ENCODE results near the gene RASA4B. TPM values are rescaled to one million over a fixed set of nuclear protein-coding genes. Genes with fewer than 3 reads are reported as not detected.
"Not testable (repeated sequence)": the region's sequence is repeated elsewhere in the genome, so short reads cannot be mapped to it uniquely, and the experiment has no call there.

The RASA4B gene
- total RNA-seq: 7.4 and 11.7 TPM in 2 replicates
- long read RNA-seq: 0 reads

DNA sequence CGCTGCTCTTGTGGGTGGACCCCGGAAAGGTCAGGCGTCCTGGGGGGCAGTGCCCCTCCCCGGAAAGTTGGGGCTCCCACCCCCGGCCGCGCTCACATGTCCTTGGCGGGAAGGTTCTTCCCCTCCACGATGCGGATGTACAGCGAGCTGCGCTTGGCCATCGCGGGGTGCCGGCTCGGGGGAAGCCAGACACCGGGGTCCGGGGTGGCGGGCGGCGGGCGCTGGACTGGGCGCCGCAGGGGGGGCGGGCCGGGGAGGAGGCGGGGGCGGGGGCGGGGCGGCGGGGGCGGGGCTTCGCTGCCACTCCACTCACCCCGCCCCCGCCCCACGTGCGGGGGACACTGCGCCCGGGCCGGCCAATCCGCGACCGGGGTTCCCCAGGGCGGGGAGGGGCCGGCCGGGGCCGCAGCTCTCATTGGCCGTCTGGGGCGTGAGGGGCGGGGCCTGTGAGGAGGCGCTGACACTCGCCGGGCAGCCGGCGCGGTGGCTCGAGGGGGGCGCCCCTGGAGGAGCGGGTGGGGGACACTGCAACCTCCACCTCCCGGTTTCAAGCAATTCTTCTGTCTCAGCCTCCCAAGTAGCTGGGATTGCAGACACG is at the start of gene RASA4B:
Gene RASA4B (minus strand): TSS at position 228 of the 598 bp plus-strand sequence. CDS start 67 bp downstream, at position 161.
- H3K27ac Mint-ChIP-seq (ENCODE audit: unreplicated experiment); DNase-seq (ENCODE audit: extremely low spot score, unreplicated experiment); H3K9me3 Mint-ChIP-seq (ENCODE audit: unreplicated experiment); H3K4me3 Mint-ChIP-seq (ENCODE audit: unreplicated experiment); H3K27me3 Mint-ChIP-seq (ENCODE audit: unreplicated experiment); H3K36me3 Mint-ChIP-seq (ENCODE audit: unreplicated experiment); H3K4me1 Mint-ChIP-seq (ENCODE audit: unreplicated experiment): not testable (repeated sequence)

GRCh38 chr7:102550808-102551422 is 33.3 kb upstream of the RASA4B start, which contains the start of gene SPDYE2:
TSS of gene SPDYE2 (plus strand) at chr7:102551226. CDS start at chr7:102553256, 2,030 bp downstream.
- not testable (repeated sequence) for H3K4me3 Mint-ChIP-seq (ENCODE audit: unreplicated experiment); DNase-seq (ENCODE audit: extremely low spot score, unreplicated experiment); H3K4me1 Mint-ChIP-seq (ENCODE audit: unreplicated experiment); H3K9me3 Mint-ChIP-seq (ENCODE audit: unreplicated experiment); H3K27ac Mint-ChIP-seq (ENCODE audit: unreplicated experiment); H3K36me3 Mint-ChIP-seq (ENCODE audit: unreplicated experiment); H3K27me3 Mint-ChIP-seq (ENCODE audit: unreplicated experiment)

- H3K4me1 Mint-ChIP-seq (ENCODE audit: unreplicated experiment); DNase-seq (ENCODE audit: extremely low spot score, unreplicated experiment); H3K27ac Mint-ChIP-seq (ENCODE audit: unreplicated experiment); H3K9me3 Mint-ChIP-seq (ENCODE audit: unreplicated experiment); H3K27me3 Mint-ChIP-seq (ENCODE audit: unreplicated experiment); H3K4me3 Mint-ChIP-seq (ENCODE audit: unreplicated experiment); H3K36me3 Mint-ChIP-seq (ENCODE audit: unreplicated experiment): not testable (repeated sequence)
Measured at GRCh38 chr7:102546353-102546752, 28.8 kb upstream of the RASA4B start.

DNA sequence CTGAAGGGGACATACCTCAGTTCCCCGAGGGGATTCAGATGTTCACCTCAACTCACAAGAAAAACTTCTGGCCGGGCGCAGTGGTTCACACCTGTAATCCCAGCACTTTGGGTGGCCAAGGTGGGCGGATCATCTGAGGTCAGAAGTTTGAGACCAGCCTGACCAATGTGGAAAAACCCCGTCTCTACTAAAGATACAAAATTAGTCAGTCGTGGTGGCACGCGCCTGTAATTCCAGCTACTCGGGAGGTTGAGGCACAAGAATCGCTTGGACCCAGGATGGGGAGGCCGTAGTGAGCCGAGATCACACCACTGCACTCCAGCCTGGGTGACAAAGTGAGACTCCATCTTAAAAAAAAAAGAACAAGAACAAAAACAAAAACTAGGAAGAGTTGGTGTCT is 27.7 kb upstream of the RASA4B start:
- not testable (repeated sequence) for H3K36me3 Mint-ChIP-seq (ENCODE audit: unreplicated experiment); H3K9me3 Mint-ChIP-seq (ENCODE audit: unreplicated experiment); H3K4me1 Mint-ChIP-seq (ENCODE audit: unreplicated experiment); H3K27me3 Mint-ChIP-seq (ENCODE audit: unreplicated experiment); H3K4me3 Mint-ChIP-seq (ENCODE audit: unreplicated experiment); DNase-seq (ENCODE audit: extremely low spot score, unreplicated experiment); H3K27ac Mint-ChIP-seq (ENCODE audit: unreplicated experiment)

GRCh38 chr7:102544372-102544771 is 26.8 kb upstream of the RASA4B start:
- not testable (repeated sequence) for H3K27ac Mint-ChIP-seq (ENCODE audit: unreplicated experiment); DNase-seq (ENCODE audit: extremely low spot score, unreplicated experiment); H3K4me1 Mint-ChIP-seq (ENCODE audit: unreplicated experiment); H3K9me3 Mint-ChIP-seq (ENCODE audit: unreplicated experiment); H3K36me3 Mint-ChIP-seq (ENCODE audit: unreplicated experiment); H3K27me3 Mint-ChIP-seq (ENCODE audit: unreplicated experiment); H3K4me3 Mint-ChIP-seq (ENCODE audit: unreplicated experiment)

GRCh38 chr7:102543596-102543995 is 26.0 kb upstream of the RASA4B start, which contains the start of gene UPK3BL2:
TSS of gene UPK3BL2 (minus strand) at chr7:102543696. CDS start at chr7:102543636, 60 bp downstream.
- H3K27me3 Mint-ChIP-seq (ENCODE audit: unreplicated experiment); H3K9me3 Mint-ChIP-seq (ENCODE audit: unreplicated experiment); H3K36me3 Mint-ChIP-seq (ENCODE audit: unreplicated experiment); DNase-seq (ENCODE audit: extremely low spot score, unreplicated experiment); H3K4me1 Mint-ChIP-seq (ENCODE audit: unreplicated experiment); H3K4me3 Mint-ChIP-seq (ENCODE audit: unreplicated experiment); H3K27ac Mint-ChIP-seq (ENCODE audit: unreplicated experiment): not testable (repeated sequence)

DNA sequence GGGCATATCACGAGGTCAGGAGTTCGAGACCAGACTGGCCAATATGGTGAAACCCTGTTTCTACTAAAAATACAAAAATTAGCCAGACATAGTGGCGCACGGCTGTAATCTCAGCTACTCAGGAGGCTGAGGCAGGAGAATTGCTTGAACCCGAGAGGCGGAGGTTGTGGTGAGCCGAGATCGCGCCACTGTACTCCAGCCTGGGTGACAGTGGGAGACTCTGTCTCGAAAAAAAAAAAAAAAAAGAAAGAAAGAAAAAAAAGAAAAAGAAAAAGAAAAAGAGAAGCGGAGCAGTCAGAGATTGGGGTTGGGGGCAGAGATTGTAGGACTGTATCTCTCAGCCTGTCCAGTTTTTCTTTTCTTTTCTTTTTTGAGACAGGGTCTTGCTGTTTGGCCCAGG is 25.2 kb upstream of the RASA4B start:
- H3K4me3 Mint-ChIP-seq (ENCODE audit: unreplicated experiment); H3K9me3 Mint-ChIP-seq (ENCODE audit: unreplicated experiment); H3K27me3 Mint-ChIP-seq (ENCODE audit: unreplicated experiment); DNase-seq (ENCODE audit: extremely low spot score, unreplicated experiment); H3K36me3 Mint-ChIP-seq (ENCODE audit: unreplicated experiment); H3K27ac Mint-ChIP-seq (ENCODE audit: unreplicated experiment); H3K4me1 Mint-ChIP-seq (ENCODE audit: unreplicated experiment): not testable (repeated sequence)

DNA sequence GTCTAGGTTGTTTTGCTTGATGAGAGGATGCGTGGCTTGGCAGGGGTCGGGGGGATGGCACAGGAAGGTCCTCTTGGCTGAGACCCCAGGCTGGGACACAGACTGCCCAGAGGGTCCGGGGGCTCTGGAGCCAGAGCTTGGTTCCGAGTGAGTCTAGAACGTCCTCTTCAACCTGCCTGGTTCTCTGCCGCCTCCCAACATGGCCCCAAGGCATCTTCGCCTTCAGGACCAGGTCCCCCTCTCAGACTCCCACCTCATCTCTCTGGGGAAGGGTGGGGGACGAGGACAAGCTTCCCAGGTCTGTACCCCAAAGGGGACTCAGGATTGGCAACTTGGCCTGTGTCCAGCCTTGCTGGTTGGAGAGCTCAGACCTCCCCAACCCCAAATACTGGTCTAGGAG is 24.5 kb upstream of the RASA4B start:
- DNase-seq (ENCODE audit: extremely low spot score, unreplicated experiment); H3K9me3 Mint-ChIP-seq (ENCODE audit: unreplicated experiment); H3K36me3 Mint-ChIP-seq (ENCODE audit: unreplicated experiment); H3K4me3 Mint-ChIP-seq (ENCODE audit: unreplicated experiment); H3K4me1 Mint-ChIP-seq (ENCODE audit: unreplicated experiment); H3K27me3 Mint-ChIP-seq (ENCODE audit: unreplicated experiment); H3K27ac Mint-ChIP-seq (ENCODE audit: unreplicated experiment): not testable (repeated sequence)

- H3K4me1 Mint-ChIP-seq (ENCODE audit: unreplicated experiment); H3K4me3 Mint-ChIP-seq (ENCODE audit: unreplicated experiment); H3K36me3 Mint-ChIP-seq (ENCODE audit: unreplicated experiment); DNase-seq (ENCODE audit: extremely low spot score, unreplicated experiment); H3K9me3 Mint-ChIP-seq (ENCODE audit: unreplicated experiment); H3K27ac Mint-ChIP-seq (ENCODE audit: unreplicated experiment); H3K27me3 Mint-ChIP-seq (ENCODE audit: unreplicated experiment): not testable (repeated sequence)
Measured at GRCh38 chr7:102540604-102541003, 23.0 kb upstream of the RASA4B start.

DNA sequence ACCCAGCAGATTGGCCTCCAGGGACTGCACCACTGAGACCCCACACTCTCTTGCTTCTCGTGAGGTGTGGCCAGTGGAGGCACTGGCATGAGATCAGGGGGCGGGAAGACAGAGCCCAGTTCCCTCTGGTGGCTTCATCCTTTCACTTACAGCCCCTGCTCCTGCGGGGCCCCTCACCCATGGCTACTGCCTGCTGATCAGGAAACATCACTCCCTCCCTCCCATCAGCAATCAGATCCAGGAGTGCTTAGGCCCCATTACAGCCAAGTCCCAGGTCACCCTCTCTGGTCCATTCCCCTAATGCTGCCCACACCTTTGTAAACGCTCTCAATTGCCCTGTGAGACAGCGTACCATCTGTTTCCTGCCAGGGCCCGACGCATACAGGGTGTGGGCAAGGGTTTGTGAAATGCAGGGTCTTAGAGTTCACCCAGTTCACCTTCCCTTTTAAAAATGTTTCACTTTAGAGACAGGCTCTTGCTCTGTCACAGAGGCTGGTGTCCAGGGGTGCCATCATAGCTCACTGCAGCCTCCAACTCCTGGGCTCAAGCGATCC is 17.6 kb upstream of the RASA4B start:
- H3K27me3 Mint-ChIP-seq (ENCODE audit: unreplicated experiment); H3K4me1 Mint-ChIP-seq (ENCODE audit: unreplicated experiment): not testable (repeated sequence)

DNA sequence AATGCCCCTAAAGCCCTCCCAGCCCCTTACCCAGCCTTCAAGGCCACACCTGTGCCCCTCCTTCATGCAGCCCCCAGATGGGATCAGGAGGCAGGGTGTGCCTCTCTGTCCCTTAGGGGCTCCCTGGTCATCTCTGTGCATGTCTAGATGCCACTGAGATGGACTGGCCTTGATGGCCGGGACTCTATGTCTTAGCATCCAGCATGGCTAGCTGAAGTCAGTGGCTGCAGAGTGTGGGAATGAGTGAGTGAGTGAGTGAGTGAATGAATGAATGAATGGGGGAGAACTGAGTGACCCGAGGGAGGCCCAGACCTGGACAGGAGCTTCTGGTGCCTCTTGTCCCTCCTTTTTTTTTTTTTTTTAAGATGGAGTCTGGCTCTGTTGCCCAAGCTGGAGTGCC is 14.6 kb upstream of the RASA4B start:
- H3K27me3 Mint-ChIP-seq (ENCODE audit: unreplicated experiment); H3K4me3 Mint-ChIP-seq (ENCODE audit: unreplicated experiment); H3K27ac Mint-ChIP-seq (ENCODE audit: unreplicated experiment); DNase-seq (ENCODE audit: extremely low spot score, unreplicated experiment); H3K9me3 Mint-ChIP-seq (ENCODE audit: unreplicated experiment); H3K4me1 Mint-ChIP-seq (ENCODE audit: unreplicated experiment); H3K36me3 Mint-ChIP-seq (ENCODE audit: unreplicated experiment): not testable (repeated sequence)

More for the DNA sequence above, 17.6 kb upstream of the RASA4B start:
- DNase-seq (ENCODE audit: extremely low spot score, unreplicated experiment); H3K9me3 Mint-ChIP-seq (ENCODE audit: unreplicated experiment); H3K36me3 Mint-ChIP-seq (ENCODE audit: unreplicated experiment); H3K27ac Mint-ChIP-seq (ENCODE audit: unreplicated experiment); H3K4me3 Mint-ChIP-seq (ENCODE audit: unreplicated experiment): not testable (repeated sequence)

DNA sequence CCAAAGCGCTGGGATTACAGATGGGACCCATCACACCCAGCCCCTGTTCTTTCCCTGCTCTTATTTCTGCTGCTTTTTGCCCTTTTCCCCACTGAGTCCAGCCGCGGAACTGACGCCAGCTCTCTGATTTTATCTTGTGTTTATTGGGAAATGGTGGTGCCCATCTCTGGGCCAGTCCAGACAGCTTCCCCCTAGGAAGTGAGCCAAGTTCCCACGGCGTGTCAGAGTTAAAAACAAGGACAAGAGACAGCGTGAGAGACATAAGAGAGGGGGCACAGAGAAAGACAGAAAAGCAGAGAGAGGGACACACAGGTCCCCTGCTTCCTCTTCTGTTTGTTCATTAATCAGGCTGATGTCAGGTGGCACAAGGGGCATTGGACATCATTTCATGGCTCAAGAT is 14.0 kb upstream of the RASA4B start:
- DNase-seq (ENCODE audit: extremely low spot score, unreplicated experiment); H3K27me3 Mint-ChIP-seq (ENCODE audit: unreplicated experiment); H3K27ac Mint-ChIP-seq (ENCODE audit: unreplicated experiment); H3K36me3 Mint-ChIP-seq (ENCODE audit: unreplicated experiment); H3K4me3 Mint-ChIP-seq (ENCODE audit: unreplicated experiment); H3K4me1 Mint-ChIP-seq (ENCODE audit: unreplicated experiment); H3K9me3 Mint-ChIP-seq (ENCODE audit: unreplicated experiment): not testable (repeated sequence)
